8988T (cell line): ENCODE measurements around the gene GJB2.

Experiments used
- DNase-seq: peaks from one replicate; pipeline ENCODE4 v3.0.0; 2011

The GJB2 gene

GRCh38 chr13:20192836-20193161 lies at the start of gene GJB2:
Gene GJB2 (minus strand): TSS chr13:20192938. CDS start chr13:20189581, 3,357 bp downstream.
- DNase-seq, result peak; percentile 32

- no peak for DNase-seq
These were observed 48.9 kb upstream of the GJB2 start for GRCh38 chr13:20241593-20241992.

GRCh38 chr13:20239748-20240147 lies 47.0 kb upstream of the GJB2 start:
- DNase-seq, result no peak

- no peak for DNase-seq
These were observed 40.0 kb upstream of the GJB2 start for GRCh38 chr13:20232556-20233277.

GRCh38 chr13:20231839-20232555 lies 39.3 kb upstream of the GJB2 start, which contains the start of gene GJB6:
Gene GJB6 (minus strand): TSS chr13:20232319. CDS start chr13:20223480, 8,839 bp downstream.
- DNase-seq, result no peak

- no peak for DNase-seq
These were observed 38.4 kb upstream of the GJB2 start for GRCh38 chr13:20230913-20231838.

GRCh38 chr13:20227730-20228129 lies 35.0 kb upstream of the GJB2 start:
- DNase-seq, result no peak

- DNase-seq, result no peak
These were observed 34.5 kb upstream of the GJB2 start for GRCh38 chr13:20227288-20227687.

- DNase-seq, result no peak
These were observed 29.8 kb upstream of the GJB2 start for GRCh38 chr13:20222553-20222952.

GRCh38 chr13:20221772-20222171 lies 29.0 kb upstream of the GJB2 start:
- DNase-seq, result no peak

- no peak for DNase-seq
These were observed 26.8 kb upstream of the GJB2 start for GRCh38 chr13:20219577-20219976.

GRCh38 chr13:20217168-20217567 lies 24.4 kb upstream of the GJB2 start:
- no peak for DNase-seq

- DNase-seq, result no peak
These were observed 17.2 kb upstream of the GJB2 start for GRCh38 chr13:20209948-20210347.

- DNase-seq, result no peak
These were observed 14.0 kb upstream of the GJB2 start for GRCh38 chr13:20206698-20207235.

- no peak for DNase-seq
These were observed 13.4 kb upstream of the GJB2 start for GRCh38 chr13:20206065-20206697.

- DNase-seq, result no peak
These were observed 6.0 kb upstream of the GJB2 start for GRCh38 chr13:20198781-20199180.

- DNase-seq, result no peak
These were observed 4.7 kb upstream of the GJB2 start for GRCh38 chr13:20197361-20197834.

- no peak for DNase-seq
These were observed 3.1 kb upstream of the GJB2 start for GRCh38 chr13:20195801-20196200.

GRCh38 chr13:20193907-20194631 lies 1.3 kb upstream of the GJB2 start:
- no peak for DNase-seq

GRCh38 chr13:20193162-20193906 lies 596 bp upstream of the GJB2 start:
- DNase-seq, result no peak
